GM19193 (cell line): Measurements from ENCODE around the gene IL37.

Experiments used
- POLR2A ChIP-seq: IDR thresholded peaks from 4 replicates; pipeline ENCODE4 v1.6.1; 2011; ENCODE audit not compliant: insufficient read depth, insufficient read length; ENCODE audit errors: extremely low read depth

The IL37 gene

DNA sequence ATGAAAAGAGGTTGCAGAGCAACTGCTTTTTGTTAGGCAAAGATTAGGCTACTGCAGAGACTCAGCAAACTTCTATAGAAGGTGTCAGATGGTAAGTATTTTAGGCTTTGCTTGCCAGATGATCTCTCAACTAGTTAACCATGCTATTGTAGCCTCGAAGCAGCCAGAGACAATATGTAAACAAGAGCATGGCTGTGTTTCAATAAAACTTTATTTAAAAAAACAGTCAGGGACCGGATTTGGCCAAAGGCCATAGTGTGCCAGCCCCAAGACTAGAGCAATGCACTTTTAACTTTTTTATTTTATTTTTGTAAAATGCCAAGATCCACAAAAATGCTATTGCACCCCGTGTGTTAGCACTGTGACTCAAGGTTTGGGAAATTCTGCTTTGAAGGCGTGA is 1.4 kb downstream of the IL37 start:
- TF ChIP-seq POLR2A = no peak

DNA sequence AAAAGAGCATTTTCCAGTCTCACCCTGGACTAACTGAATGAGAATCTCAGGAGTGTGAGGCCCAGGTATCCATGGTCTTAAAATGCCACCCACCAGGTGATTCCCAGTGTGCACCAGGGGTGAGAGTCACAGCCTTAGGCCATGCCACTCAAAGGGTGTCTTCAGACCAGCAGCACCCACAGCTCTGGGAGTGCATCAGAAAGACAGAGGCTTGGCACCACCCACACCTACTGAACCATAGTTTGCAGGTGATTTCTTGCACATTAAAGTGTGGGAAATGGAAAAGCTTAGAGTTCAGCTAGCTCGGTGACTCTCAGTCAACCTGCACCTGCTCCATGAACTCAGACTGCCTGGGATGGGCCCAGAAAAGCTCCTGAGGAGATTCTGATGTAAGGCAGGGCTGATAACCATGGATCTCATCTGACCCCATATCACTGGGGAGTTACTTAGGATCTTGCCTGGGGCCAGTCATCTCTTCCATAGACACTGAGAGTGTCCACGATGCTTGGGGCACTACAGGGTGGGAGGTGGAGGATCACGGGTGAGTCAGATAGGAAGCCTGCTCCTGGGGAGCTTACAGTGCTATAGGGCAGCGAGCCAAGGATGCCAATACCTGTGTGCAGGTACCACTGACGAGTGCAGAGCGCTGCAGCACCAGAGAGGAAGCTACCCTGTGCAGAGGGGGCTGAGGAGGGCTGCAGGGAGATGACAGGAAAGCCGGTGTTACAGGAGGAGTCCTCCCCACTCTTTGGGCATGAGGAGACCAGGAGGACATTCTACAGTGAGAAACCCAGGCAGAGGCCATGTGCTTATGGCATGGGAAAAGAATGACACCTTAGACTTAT is 4.6 kb downstream of the IL37 start:
- TF ChIP-seq POLR2A = no peak

- no peak for TF ChIP-seq POLR2A
These were observed 5.2 kb downstream of the IL37 start for GRCh38 chr2:112916145-112916571.

DNA sequence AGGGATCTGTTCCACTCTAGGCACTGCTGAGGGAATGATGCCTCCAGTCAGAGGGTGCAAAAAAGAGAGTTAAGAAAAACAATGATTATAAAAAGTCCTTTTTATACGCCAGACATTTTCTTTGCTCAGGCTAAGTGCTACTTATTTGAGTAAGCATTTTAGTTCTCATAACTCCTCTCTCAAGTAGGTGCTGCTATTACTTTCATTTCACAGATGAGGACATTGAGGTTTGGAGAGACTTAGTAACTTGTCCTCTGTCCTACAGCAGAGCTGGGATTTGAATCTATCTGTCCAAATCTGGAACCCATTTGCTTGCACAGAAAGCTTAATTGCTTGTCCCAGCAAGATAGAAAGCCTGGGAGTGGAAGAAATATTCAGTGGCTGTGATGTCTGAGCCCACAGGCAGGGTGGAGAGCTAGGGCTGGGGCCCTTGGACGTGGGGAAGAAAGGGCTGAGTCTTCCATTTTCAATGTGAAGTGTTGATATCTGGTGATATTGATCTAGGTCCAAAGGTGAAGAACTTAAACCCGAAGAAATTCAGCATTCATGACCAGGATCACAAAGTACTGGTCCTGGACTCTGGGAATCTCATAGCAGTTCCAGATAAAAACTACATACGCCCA is 5.8 kb downstream of the IL37 start:
- no peak for TF ChIP-seq POLR2A

DNA sequence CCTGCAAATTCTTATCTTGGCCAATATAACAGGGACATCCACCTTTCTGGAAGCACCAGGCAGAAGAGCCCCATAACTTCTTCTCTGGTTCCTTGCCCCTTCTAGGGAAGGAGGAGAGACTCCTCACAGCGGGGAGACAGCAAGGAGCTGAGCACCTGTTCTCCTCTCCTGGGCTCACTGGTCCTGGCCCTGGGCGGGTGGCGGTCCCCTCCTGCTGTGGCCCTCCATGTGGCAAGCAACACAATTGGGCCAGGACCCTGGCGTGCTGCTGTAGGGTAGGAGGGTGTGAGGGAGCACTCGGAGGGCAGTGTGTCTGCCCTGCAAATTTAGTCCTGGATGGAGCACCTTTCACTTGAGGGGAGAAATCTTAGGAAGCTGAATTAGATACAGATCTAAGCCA is 6.9 kb downstream of the IL37 start:
- TF ChIP-seq POLR2A = no peak

- no peak for TF ChIP-seq POLR2A
These were observed 7.3 kb downstream of the IL37 start for GRCh38 chr2:112918256-112918655.

- TF ChIP-seq POLR2A = no peak
These were observed 8.1 kb downstream of the IL37 start for GRCh38 chr2:112919086-112919485.

DNA sequence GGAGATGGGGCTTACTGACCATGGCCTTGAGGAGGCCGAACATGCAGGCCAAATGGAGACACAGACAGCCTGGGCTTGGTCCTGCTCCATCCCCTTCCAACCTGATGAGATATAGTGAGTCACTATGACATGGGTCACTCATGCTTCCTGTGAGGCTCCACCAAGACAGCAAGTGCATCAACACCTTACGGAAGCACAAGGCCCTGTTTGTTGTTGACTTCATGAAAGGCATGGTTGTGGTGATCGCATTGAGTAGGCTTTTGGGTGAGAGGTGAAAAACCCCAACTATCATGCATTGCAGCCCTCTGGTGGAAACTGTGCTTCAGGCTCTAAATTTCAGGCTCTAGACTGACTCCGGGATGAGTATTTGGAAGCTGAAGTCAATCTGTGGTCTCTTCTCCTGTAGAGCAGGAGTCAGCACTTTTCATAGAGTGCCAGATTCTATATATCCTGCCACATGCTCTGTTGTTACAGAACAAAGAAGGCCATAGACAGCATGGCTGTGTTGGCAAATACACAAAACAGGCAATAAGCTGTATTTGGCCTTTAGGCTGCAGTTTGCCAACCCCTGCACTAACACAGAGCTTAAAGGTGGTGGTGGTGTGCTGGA is 10.1 kb downstream of the IL37 start:
- TF ChIP-seq POLR2A = no peak

DNA sequence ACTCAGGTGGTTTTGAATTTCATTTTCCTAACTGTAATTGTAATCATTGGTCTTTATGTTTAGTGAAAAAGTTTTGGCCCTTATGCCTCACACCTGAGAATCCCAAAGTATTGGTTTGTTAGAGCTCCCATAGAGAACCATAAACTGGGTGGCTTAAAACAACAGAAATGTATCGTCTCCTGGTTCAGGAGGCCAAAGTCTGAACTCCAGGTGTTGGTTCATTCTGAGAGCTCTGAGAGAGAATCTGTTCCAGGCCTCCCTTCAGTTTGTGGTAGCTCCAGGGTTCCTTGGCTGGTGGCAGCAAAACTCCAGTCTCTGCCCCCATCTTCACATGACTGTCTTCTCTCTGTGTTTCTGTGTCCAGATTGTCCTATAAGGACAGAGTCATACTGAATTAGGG is 11.0 kb downstream of the IL37 start:
- no peak for TF ChIP-seq POLR2A

- TF ChIP-seq POLR2A = no peak
These were observed 12.4 kb downstream of the IL37 start for GRCh38 chr2:112923237-112923966.

DNA sequence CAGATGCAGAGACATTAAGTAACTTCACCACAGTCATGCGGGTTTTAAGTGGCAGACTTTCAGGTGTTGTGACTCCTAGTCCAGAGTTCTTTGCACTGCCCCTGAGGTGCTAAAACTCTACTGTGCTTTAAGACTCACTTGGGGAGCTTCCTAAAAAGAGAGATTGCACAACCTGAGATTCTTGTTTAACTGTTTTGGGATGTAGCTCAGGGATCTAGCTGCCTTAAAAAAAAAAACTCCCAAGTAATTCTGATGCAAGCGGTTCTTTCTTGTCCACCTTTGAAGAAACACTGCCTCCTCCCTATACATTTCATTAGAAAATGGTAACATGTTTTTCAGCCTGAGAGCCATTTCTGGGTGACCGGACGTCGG is 13.0 kb downstream of the IL37 start:
- TF ChIP-seq POLR2A = no peak

DNA sequence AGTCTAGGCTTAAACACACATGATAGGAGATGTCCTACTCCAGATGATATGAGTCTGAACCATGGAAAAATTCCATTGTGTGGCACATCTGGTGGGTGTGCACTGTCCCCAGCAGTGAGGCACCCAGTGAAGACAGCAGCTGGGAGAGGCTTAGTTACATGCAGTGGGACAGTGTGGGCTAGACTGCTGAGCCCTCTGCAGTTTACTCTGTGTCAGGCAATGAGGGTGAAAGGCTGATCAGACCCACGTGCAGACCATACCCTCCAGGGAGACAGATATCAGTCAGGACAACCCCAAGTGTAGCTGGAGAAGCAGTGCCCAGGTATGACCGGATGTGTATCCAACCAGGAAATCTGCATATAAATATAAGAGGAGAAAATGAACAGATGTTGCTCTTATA is 13.4 kb downstream of the IL37 start:
- no peak for TF ChIP-seq POLR2A

GRCh38 chr2:112924821-112925220 is 13.9 kb downstream of the IL37 start:
- no peak for TF ChIP-seq POLR2A

- no peak for TF ChIP-seq POLR2A
These were observed 15.7 kb downstream of the IL37 start for GRCh38 chr2:112926707-112927106.

- TF ChIP-seq POLR2A = no peak
These were observed 16.8 kb downstream of the IL37 start for GRCh38 chr2:112927745-112928144.

DNA sequence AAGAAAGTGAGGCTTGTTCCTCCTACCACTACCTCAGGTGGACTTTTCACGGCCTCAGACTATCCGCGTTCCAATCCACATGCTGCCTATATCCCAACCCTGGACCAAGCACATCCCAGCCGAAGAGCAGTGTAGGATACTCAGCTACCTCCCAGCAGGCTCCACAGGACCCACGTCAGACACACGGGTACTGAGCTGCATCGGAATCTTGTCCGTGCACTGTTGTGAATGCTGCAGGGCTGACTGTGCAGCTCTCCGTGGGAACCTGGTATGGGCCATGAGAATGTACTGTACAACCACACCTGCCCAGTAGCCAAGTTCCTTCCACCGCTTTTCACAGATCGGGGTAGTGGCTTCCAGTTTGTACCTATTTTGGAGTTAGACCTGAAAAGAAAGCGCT is 22.3 kb downstream of the IL37 start:
- no peak for TF ChIP-seq POLR2A

GRCh38 chr2:112936927-112937232 is 25.9 kb downstream of the IL37 start:
- no peak for TF ChIP-seq POLR2A

- TF ChIP-seq POLR2A = no peak
These were observed 27.9 kb downstream of the IL37 start for GRCh38 chr2:112938904-112939303.
